ENCODE results near the gene HAND2.

The HAND2 gene

GRCh38 chr4:173494013-173494970 is 35.7 kb downstream of the HAND2 start:
- H3K4me3 ChIP-seq (ENCODE audit: control insufficient read depth, low read depth, low read length) = peak overlapping the region; percentile 29
- DNase-seq (ENCODE audit: low read depth) = no peak
- TF ChIP-seq CTCF (IDR thresholded peaks at IDR 0.05; ENCODE audit: control insufficient read depth, insufficient read depth, low read depth, low read length, missing control alignments) = peak; percentile 89

GRCh38 chr4:173493041-173493440 is 37.0 kb downstream of the HAND2 start:
- DNase-seq (ENCODE audit: low read depth) = no peak
- no peak overlapping the region for H3K4me3 ChIP-seq (ENCODE audit: control insufficient read depth, low read depth, low read length)
- TF ChIP-seq CTCF (IDR thresholded peaks at IDR 0.05; ENCODE audit: control insufficient read depth, insufficient read depth, low read depth, low read length, missing control alignments) = no peak

GRCh38 chr4:173492315-173492714 is 37.7 kb downstream of the HAND2 start:
- no peak for DNase-seq (ENCODE audit: low read depth)
- no peak overlapping the region for H3K4me3 ChIP-seq (ENCODE audit: control insufficient read depth, low read depth, low read length)
- no peak for TF ChIP-seq CTCF (IDR thresholded peaks at IDR 0.05; ENCODE audit: control insufficient read depth, insufficient read depth, low read depth, low read length, missing control alignments)

- H3K4me3 ChIP-seq (ENCODE audit: control insufficient read depth, low read depth, low read length) = no peak overlapping the region
- TF ChIP-seq CTCF (IDR thresholded peaks at IDR 0.05; ENCODE audit: control insufficient read depth, insufficient read depth, low read depth, low read length, missing control alignments) = peak; percentile 2
- no peak for DNase-seq (ENCODE audit: low read depth)
These were observed 39.1 kb downstream of the HAND2 start for GRCh38 chr4:173490817-173491528.

- TF ChIP-seq CTCF (IDR thresholded peaks at IDR 0.05; ENCODE audit: control insufficient read depth, insufficient read depth, low read depth, low read length, missing control alignments) = no peak
- H3K4me3 ChIP-seq (ENCODE audit: control insufficient read depth, low read depth, low read length) = no peak overlapping the region
- DNase-seq (ENCODE audit: low read depth) = no peak
These were observed 39.8 kb downstream of the HAND2 start for GRCh38 chr4:173490256-173490655.

- H3K4me3 ChIP-seq (ENCODE audit: control insufficient read depth, low read depth, low read length) = no peak overlapping the region
- DNase-seq (ENCODE audit: low read depth) = peak; percentile 85
- TF ChIP-seq CTCF (IDR thresholded peaks at IDR 0.05; ENCODE audit: control insufficient read depth, insufficient read depth, low read depth, low read length, missing control alignments) = no peak
These were observed 40.5 kb downstream of the HAND2 start for GRCh38 chr4:173489514-173489913.

Measured in AG09309 (cell line).